Measurements from ENCODE around the gene ARHGAP10.
A peak's percentile ranks its signal among the peaks of the same experiment; 100 is the strongest.

Gene ARHGAP10

GRCh38 chr4:147768113-147768512 is 36.2 kb downstream of the ARHGAP10 start:
- DNase-seq: peak; percentile 75

GRCh38 chr4:147769386-147769785 is 37.5 kb downstream of the ARHGAP10 start:
- peak; percentile 43 for DNase-seq

- no peak for DNase-seq
These were observed 38.9 kb downstream of the ARHGAP10 start for GRCh38 chr4:147770831-147771230.

GRCh38 chr4:147772056-147772455 is 40.2 kb downstream of the ARHGAP10 start:
- no peak for DNase-seq

- peak; percentile 86 for DNase-seq
These were observed 40.6 kb downstream of the ARHGAP10 start for GRCh38 chr4:147772459-147772969.

- DNase-seq: peak; percentile 53
These were observed 41.6 kb downstream of the ARHGAP10 start for GRCh38 chr4:147773261-147774184.

- DNase-seq: no peak
These were observed 44.8 kb downstream of the ARHGAP10 start for GRCh38 chr4:147776716-147777115.

- no peak for DNase-seq
These were observed 45.7 kb downstream of the ARHGAP10 start for GRCh38 chr4:147777456-147778091.

- no peak for DNase-seq
These were observed 47.1 kb downstream of the ARHGAP10 start for GRCh38 chr4:147778942-147779341.

- no peak for DNase-seq
These were observed 47.6 kb downstream of the ARHGAP10 start for GRCh38 chr4:147779451-147779850.

- DNase-seq: no peak
These were observed 48.4 kb downstream of the ARHGAP10 start for GRCh38 chr4:147780137-147780777.

GRCh38 chr4:147782087-147782781 is 50.3 kb downstream of the ARHGAP10 start:
- no peak for DNase-seq

- no peak for DNase-seq
These were observed 53.2 kb downstream of the ARHGAP10 start for GRCh38 chr4:147785129-147785528.

- DNase-seq: no peak
These were observed 54.1 kb downstream of the ARHGAP10 start for GRCh38 chr4:147786031-147786430.

GRCh38 chr4:147786531-147786930 is 54.6 kb downstream of the ARHGAP10 start:
- DNase-seq: no peak

- peak; percentile 88 for DNase-seq
These were observed 55.3 kb downstream of the ARHGAP10 start for GRCh38 chr4:147787204-147787603.

GRCh38 chr4:147788791-147789190 is 56.9 kb downstream of the ARHGAP10 start:
- DNase-seq: no peak

- DNase-seq: peak; percentile 74
These were observed 57.7 kb downstream of the ARHGAP10 start for GRCh38 chr4:147789596-147789995.

GRCh38 chr4:147790412-147790811 is 58.5 kb downstream of the ARHGAP10 start:
- DNase-seq: no peak

GRCh38 chr4:147791341-147791740 is 59.5 kb downstream of the ARHGAP10 start:
- no peak for DNase-seq

- no peak for DNase-seq
These were observed 60.0 kb downstream of the ARHGAP10 start for GRCh38 chr4:147791865-147792264.

GRCh38 chr4:147793569-147794313 is 61.9 kb downstream of the ARHGAP10 start:
- DNase-seq: no peak
